Fibroblast of mammary gland (primary cell): Measurements from ENCODE around the gene GPX4.

Experiments used
- DNase-seq: peaks from one replicate; pipeline ENCODE4 v3.0.0-alpha.2; 2010; ENCODE audit warnings: low read depth
- H3K4me3 ChIP-seq: 2 replicates; pipeline ENCODE4 v1.5.1; 2011; ENCODE audit warnings: low read depth, mild to moderate bottlenecking, low read length, moderate library complexity; ENCODE audit not compliant: control insufficient read depth
- TF ChIP-seq, protein P1 (sequence below): conservative IDR thresholded peaks from 2 replicates; pipeline ENCODE4 v1.5.1; 2011; ENCODE audit warnings: low read depth, low read length, inconsistent platforms; ENCODE audit not compliant: control insufficient read depth, insufficient read depth

GPX4 gene

DNA sequence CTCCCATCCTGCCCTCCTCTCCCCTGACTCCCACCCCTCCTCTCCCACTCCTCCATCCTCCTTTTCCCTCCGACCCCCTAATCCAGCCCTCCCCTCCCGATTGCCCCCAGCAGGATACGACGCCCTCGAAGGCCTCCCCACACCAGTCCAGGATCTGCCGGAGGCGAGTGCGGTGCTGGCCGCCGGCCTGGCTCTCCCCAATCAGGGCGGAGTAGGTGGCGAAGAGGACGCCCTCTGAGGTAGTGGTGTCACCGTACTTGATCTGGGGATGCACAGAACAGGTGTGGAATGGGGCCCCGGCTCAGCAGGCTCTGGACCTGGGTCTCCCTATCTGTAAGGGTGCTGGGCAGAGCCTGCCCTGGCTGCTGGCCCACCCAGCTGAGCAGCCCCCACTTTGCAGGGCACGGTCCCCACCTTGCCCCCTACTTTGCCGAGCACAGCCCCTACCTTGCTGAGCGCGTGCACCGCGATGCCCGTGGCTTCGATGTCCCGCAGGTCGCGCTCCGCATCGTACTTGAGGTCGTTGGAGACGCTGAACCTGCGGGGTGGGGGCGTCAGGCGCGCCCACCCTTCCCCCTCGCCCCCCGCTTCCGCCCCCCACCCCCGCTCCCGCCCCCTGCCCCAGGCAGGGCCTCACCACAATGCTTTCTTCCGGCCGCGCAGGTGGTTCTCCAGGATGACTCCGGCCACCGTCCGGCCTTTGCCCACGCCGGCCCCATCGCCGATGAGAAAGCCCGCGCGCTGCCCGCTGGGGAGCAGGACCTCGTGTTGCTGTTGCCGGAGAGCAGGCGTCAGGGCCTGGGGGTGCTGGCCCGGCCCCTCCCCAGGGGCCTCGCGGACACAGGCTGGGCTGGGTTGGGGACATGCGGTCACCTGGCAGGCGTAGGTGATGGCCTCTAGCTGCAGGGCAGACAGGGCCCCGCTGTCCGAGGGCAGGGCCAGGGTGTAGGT is 18.5 kb downstream of the GPX4 start:
- TF ChIP-seq, protein P1, sequence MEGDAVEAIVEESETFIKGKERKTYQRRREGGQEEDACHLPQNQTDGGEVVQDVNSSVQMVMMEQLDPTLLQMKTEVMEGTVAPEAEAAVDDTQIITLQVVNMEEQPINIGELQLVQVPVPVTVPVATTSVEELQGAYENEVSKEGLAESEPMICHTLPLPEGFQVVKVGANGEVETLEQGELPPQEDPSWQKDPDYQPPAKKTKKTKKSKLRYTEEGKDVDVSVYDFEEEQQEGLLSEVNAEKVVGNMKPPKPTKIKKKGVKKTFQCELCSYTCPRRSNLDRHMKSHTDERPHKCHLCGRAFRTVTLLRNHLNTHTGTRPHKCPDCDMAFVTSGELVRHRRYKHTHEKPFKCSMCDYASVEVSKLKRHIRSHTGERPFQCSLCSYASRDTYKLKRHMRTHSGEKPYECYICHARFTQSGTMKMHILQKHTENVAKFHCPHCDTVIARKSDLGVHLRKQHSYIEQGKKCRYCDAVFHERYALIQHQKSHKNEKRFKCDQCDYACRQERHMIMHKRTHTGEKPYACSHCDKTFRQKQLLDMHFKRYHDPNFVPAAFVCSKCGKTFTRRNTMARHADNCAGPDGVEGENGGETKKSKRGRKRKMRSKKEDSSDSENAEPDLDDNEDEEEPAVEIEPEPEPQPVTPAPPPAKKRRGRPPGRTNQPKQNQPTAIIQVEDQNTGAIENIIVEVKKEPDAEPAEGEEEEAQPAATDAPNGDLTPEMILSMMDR, result no peak
- no peak for DNase-seq
- no peak overlapping the region for H3K4me3 ChIP-seq

DNA sequence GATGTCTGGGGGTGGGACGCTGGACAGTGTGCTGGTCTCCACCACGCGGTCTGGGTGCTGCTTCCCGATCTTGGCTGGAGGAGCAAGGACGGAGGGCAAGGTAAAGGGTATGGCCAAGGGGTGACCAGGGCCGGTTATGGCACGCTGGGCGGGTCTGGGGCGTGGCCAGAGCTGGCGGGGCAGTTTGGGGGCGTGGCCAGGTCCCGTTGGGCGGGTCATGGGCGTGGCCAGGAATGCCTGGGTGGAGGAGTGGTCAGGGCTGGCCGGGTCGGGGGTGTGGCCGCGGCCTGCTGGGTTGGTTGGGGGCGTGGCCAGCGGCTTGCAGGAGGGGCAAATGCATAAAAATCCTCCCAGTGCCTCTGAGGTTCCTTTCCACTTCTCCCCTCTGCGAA is 19.2 kb downstream of the GPX4 start:
- peak; percentile 83 for DNase-seq
- TF ChIP-seq, protein P1, result no peak
- no peak overlapping the region for H3K4me3 ChIP-seq

DNA sequence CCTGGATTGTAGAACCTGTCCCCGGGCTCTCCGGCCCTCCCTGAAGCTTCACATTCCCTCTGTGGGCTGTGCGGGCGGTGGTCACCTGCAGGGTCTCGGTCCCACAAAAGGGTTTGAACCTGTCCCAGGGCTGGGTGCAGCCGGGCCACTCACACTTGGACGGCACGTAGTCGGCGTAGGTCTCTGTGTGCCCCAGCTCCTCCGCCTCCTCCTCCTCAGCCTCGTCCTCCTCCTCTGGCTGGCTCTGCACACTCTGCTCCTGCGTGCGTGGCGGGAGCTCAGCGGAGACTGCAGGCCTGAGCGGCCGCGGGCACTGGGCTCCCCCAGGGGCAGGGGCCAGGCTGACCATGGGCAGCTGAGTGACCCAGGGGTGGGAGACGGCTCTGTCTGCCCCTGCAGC is 19.6 kb downstream of the GPX4 start:
- TF ChIP-seq, protein P1, result no peak
- no peak overlapping the region for H3K4me3 ChIP-seq
- DNase-seq, result no peak

DNA sequence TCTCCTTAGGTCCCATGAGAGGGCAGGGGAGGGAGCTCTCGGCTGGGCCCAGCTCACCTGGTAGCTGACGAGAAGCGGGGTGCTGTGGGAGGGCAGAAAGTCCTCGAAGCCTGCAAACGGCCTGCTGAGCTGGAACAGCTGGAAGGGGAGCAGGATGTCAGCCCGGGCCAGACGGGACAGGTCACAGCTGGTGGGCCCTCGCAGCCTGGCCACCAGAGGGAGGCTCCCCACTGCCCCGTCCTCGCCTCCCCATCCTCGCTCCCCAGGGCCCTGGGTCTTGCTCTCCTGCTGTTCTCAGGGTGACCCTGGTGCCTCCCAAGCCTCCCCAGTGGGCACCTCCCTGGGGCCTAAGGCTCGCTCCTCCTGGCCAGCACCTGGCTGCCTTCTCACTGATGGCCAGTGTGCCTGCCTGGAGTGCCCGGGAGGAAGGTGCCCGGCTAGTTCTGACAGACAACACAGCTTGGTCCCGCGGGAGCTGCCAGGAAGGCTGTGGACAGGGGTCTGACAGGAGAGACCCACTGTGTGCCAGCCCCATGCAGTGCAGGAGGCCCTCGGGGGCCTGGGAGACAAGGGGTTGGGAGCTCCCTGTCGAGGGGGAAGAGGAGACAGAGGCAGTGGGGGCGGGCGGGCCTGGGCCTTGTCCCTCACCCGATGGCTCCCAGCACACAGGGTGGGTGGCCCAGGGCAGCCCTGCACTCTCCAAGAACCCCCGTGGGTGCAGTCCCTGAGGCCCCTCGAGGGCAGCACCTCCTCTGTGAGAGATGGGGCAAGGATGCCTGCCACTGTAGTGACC is 20.3 kb downstream of the GPX4 start:
- DNase-seq, result no peak
- H3K4me3 ChIP-seq, result no peak overlapping the region
- TF ChIP-seq, protein P1, result no peak

DNA sequence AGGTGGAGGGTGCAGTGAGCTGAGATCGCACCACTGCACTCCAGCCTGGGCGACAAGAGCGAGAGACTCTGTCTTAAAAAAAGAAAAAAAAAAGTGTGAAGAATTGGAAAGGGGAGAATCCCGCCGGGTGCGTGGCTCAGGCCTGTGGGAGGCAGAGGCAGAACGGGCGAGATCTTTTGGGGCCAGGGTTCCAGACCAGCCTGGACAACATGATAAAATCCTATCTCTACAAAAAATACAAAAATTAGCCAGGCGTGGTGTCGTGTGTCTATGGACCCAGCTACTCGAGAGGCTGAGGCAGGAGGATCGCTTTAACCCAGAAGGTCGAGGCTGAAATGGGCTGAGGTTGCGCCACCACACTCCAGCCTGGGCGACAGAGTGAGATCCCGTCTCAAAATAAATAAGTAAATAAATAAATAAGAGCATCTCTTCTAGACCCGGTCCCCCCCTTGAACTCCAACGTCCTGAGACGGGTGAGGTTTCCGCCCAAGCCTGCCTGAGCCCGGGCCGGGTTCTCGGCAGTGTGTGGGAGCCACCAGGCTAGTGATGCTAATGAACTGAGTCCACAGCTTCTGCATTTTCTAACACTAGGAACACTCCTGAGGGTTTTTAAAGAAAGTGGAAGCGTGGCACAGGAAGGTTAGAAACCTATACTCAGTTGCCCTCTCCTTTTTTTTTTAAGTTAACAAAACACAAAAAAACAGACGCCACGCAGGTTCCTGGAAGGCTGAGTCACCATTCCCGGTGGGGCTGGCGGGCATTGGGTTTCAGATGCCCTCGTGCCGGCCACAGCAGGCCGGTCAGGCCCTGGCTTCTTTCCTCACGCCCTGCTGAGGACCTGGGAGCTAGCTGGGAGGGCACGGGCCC is 22.0 kb downstream of the GPX4 start:
- peak; percentile 38 for DNase-seq
- TF ChIP-seq, protein P1, result no peak
- H3K4me3 ChIP-seq, result no peak overlapping the region
